Heart left ventricle (tissue), 16 donors: ENCODE data around the gene TDP2. TPM values are rescaled to one million over a fixed set of nuclear protein-coding genes. Genes with fewer than 3 reads are reported as not detected.

Experiments used
- ATAC-seq, 4 donors: fragments of 200-7000 bp; cut with Tn5 transposase; one replicate each; pipeline ENCODE4 v1.9.1; 2020 to 2022; ENCODE audit warnings: moderate library complexity in 4 of 4, mild to moderate bottlenecking in 3 of 4, moderate number of reproducible peaks in 1 of 4
- DNase-seq, 5 donors: peaks; one replicate each; pipeline ENCODE4 v3.0.0-alpha.2; 2020
- H3K27ac ChIP-seq, 12 donors: fragments of 200-600 bp; sonication (generic) in 4 of 12; one replicate each; pipeline versions ENCODE4 v1.5.0 to v1.8.0; 2016 to 2022; ENCODE audit warnings: mild to moderate bottlenecking in 2 of 12
- H3K27me3 ChIP-seq, 9 donors: fragments of 200-600 bp; sonication (generic) in 2 of 9; one replicate each; pipeline versions ENCODE4 v1.5.1 to v1.8.0; 2016 to 2022; ENCODE audit warnings: mild to moderate bottlenecking in 3 of 9
- H3K36me3 ChIP-seq, 9 donors: fragments of 200-600 bp; sonication (generic) in 2 of 9; one replicate each; pipeline versions ENCODE4 v1.5.0 to v1.8.0; 2018 to 2022; ENCODE audit warnings: mild to moderate bottlenecking in 2 of 9
- H3K4me1 ChIP-seq, 12 donors: fragments of 200-600 bp; sonication (generic) in 4 of 12; one replicate each; pipeline versions ENCODE4 v1.5.0 to v1.8.0; 2016 to 2022; ENCODE audit warnings: mild to moderate bottlenecking in 3 of 12
- H3K4me3 ChIP-seq, 12 donors: fragments of 200-600 bp; sonication (generic) in 4 of 12; one replicate each; pipeline versions ENCODE4 v1.5.0 to v1.8.0; 2017 to 2022; ENCODE audit warnings: mild to moderate bottlenecking in 9 of 12, moderate library complexity in 4 of 12
- H3K9me3 ChIP-seq, 12 donors: fragments of 200-600 bp; sonication (generic) in 4 of 12; one replicate each; pipeline versions ENCODE4 v1.5.0 to v1.8.0; 2016 to 2022; ENCODE audit warnings: mild to moderate bottlenecking in 1 of 12
- CTCF ChIP-seq, 12 donors: fragments of 200-600 bp; sonication (generic) in 4 of 12; IDR thresholded peaks; one replicate each; pipeline versions ENCODE4 v1.5.0 to v1.8.0; 2018 to 2022; ENCODE audit warnings: antibody characterized with exemption in 12 of 12, mild to moderate bottlenecking in 5 of 12
- POLR2A ChIP-seq, 2 donors: fragments of 450-650 bp; IDR thresholded peaks; one replicate each; pipeline ENCODE4 v1.6.1; 2017; ENCODE audit warnings: antibody characterized with exemption in 2 of 2, mild to moderate bottlenecking in 2 of 2, moderate library complexity in 2 of 2
- WGBS, 4 donors: extraction: QIAGEN DNeasy Blood & Tissue Kit in 2 of 4; methylation state at CpG; one replicate each; pipeline versions ENCODE4 v1.1.5 to v1.1.7; 2013 to 2018; 5-methylcytosine and 5-hydroxymethylcytosine counted together
- intact Hi-C, 10 donors: fragments of 100-400 bp; cut with DNase I; formaldehyde crosslinking; loops; one replicate each; pipeline versions ENCODE4 v1.11.1 to v1.14.2; 2022
- long read RNA-seq, 3 donors: library from polyadenylated mRNA; unstranded; transcript quantifications; one replicate each; pipeline ENCODE4 v2.0.0, GENCODE V29; 2020 to 2021
- polyA plus RNA-seq, 2 donors: library from polyadenylated mRNA; stranded (reverse); fragments of 200-250 nt; gene quantifications; one replicate each; pipeline ENCODE4 v1.2.3, GENCODE V29; 2013
- total RNA-seq, 9 donors: library from RNA; depleted of rRNA in 2 of 9; stranded (reverse); fragments of >200 nt in 2 of 9; fragmentation: NEBNext Ultra II Directional in 3 of 9; extraction: Animal tissue kit (Norgen Biotek cat#: 25700) in 3 of 9; gene quantifications; one replicate each; pipeline versions ENCODE4 v1.1.0 to v1.2.4, GENCODE V29; 2016 to 2023
- donor health status: ischemic (EF 13 %, LVEDD 7.1; RV severe dilation, severe dysfunction).
- donor health status: healthy with polysubstance abuse.
- donor health status: DM: no; HTN: yes; CAD: no.
- donor health status: DM: no; HTN: no; CAD: no.
- donor health status: ischemic (EF 25% LVEDD 6.9; RV normal size, moderate dysfunction).
- donor health status: ischemic (EF 25% LVEDD 5.7; RV mildly dilated, moderate dysfunction).
- donor health status: healthy.
- donor health status: DM: yes; HTN: yes; CAD: no.
- donor health status: ischemic (EF 35%, LVEDD 5.7; RV mildly dilated, moderate dysfunction).
- donor health status: nonischemic (EF 11% LVEDD 7.7; RV severe dilation, severe dysfunction).
- donor health status: DM: yes; HTN: yes; CAD: no.
- donor health status: PGD.
- donor health status: ischemic (EF 29% LVEDD 5.4; RV normal size, mild dysfunction).
- donor health status: nonischemic (EF 23%, LVEDD 6.1; RV moderate dilation, normal function).

Gene TDP2
- total RNA-seq (10 to 100 TPM; 14.0 to 33.4 (median 25.1) TPM), polyA plus RNA-seq (10 to 100 TPM; 21.3 to 35.8 TPM)
- long read RNA-seq, donor 1, transcript TDP2-202 (7 exons, 2,071 nt): major isoform, 13 of 21 reads
- long read RNA-seq, donor 1, partial matches to known transcripts: 5 of 21 reads
- long read RNA-seq, donor 1, other reads (novel, unspliced or antisense): 3 of 21 reads
- long read RNA-seq, donor 2, transcript TDP2-202 (7 exons, 2,071 nt): major isoform, 27 of 31 reads
- long read RNA-seq, donor 2, partial matches to known transcripts: 3 of 31 reads
- long read RNA-seq, donor 2, other reads (novel, unspliced or antisense): 1 of 31 reads
- long read RNA-seq, donor 3, transcript TDP2-202 (7 exons, 2,071 nt): major isoform, 18 of 22 reads
- long read RNA-seq, donor 3, partial matches to known transcripts: 3 of 22 reads
- long read RNA-seq, donor 3, other reads (novel, unspliced or antisense): 1 of 22 reads

GRCh38 chr6:24666641-24667377 is at the start of gene TDP2, which contains the start of gene ACOT13:
Gene TDP2 (minus strand): TSS chr6:24666899. CDS start chr6:24666862, 37 bp downstream.
Gene ACOT13 (plus strand): TSS chr6:24667077. CDS start chr6:24667264, 187 bp downstream.
- intact Hi-C loops: loop anchor here in 7 of 10 donors (1.0 to 5.0 kb wide), 4 partner anchors 50 to 84 kb away; partner anchors contain the start of gene C6orf62 (in 3 of the 7)
- peak in 11 of 12 donors; percentile 31 to 72 (median 50) for TF ChIP-seq CTCF (IDR thresholded peaks at IDR 0.05)
- peak in 1 of 2 donors; percentile 75 for TF ChIP-seq POLR2A (IDR thresholded peaks at IDR 0.05)
- Histone ChIP-seq H3K27me3 (no peaks in the 10 kb centered on the region), H3K9me3 (peaks cover 0 to 11% (median 0%) of the 10 kb centered on the region in 12 donors), H3K36me3 (peaks cover 0 to 32% (median 19%) of the 10 kb centered on the region in 9 donors), H3K4me1 (peaks cover 0 to 40% (median 26%) of the 10 kb centered on the region in 12 donors), H3K27ac (peak within 1 kb of the TSS; percentile 77 to 96 (median 89)), H3K4me3 (peak within 1 kb of the TSS; percentile 70 to 99 (median 83))
- DNase-seq (peak; percentile 96 to 99 (median 97)), ATAC-seq (peak; percentile 99 to 100 (median 100))
- WGBS, 4 donors: 0 to 1% (median 0%) methylated on average over 55 to 62 of the region's 62 CpGs

- TF ChIP-seq POLR2A (IDR thresholded peaks at IDR 0.05): no peak
- TF ChIP-seq CTCF (IDR thresholded peaks at IDR 0.05): no peak
- 93% methylated on average over 10 of the region's 10 CpGs for WGBS, 4 donors
- intact Hi-C loops: loop anchor here in 1 of 10 donors (5.0 kb wide), 1 partner anchor 278 kb away; no protein-coding TSS in a partner anchor
- peak in 1 of 4 donors; percentile 16 for ATAC-seq
- Histone ChIP-seq H3K9me3 (no peaks in the 10 kb centered on the region), H3K27me3 (no peaks in the 10 kb centered on the region), H3K4me3 (no peak overlapping the region), H3K27ac (no peak overlapping the region), H3K4me1 (peaks cover 3 to 50% (median 35%) of the 10 kb centered on the region in 12 donors), H3K36me3 (peaks cover 2 to 100% (median 100%) of the 10 kb centered on the region in 9 donors)
- DNase-seq: no peak
Observed at GRCh38 chr6:24710519-24711303, 44.0 kb upstream of the TDP2 start.

GRCh38 chr6:24709014-24709711 is 42.5 kb upstream of the TDP2 start:
- TF ChIP-seq CTCF (IDR thresholded peaks at IDR 0.05) (no peak), POLR2A (IDR thresholded peaks at IDR 0.05) (no peak)
- WGBS, 4 donors: 85 to 90% (median 88%) methylated on average over 4 of the region's 4 CpGs
- Histone ChIP-seq H3K27me3 (no peaks in the 10 kb centered on the region), H3K4me1 (peaks cover 0 to 34% (median 20%) of the 10 kb centered on the region in 12 donors), H3K9me3 (no peaks in the 10 kb centered on the region), H3K4me3 (no peak overlapping the region), H3K27ac (no peak overlapping the region), H3K36me3 (peaks cover 2 to 100% (median 100%) of the 10 kb centered on the region in 9 donors)
- ATAC-seq: no peak
- DNase-seq: no peak
- intact Hi-C loops: loop anchor here in 2 of 10 donors (10.0 kb wide), 1 partner anchor 284 kb away; no protein-coding TSS in a partner anchor
